H1 (cell line): ENCODE results near the gene MINPP1. TPM values are rescaled to one million over a fixed set of nuclear protein-coding genes. Genes with fewer than 3 reads are reported as not detected.

ENCODE experiments used
- CTCF ChIA-PET: fragments of 300-600 bp; sonication (Branson Sonifier 250); formaldehyde crosslinking; loops from one replicate; lab custom pipeline; 2021; ENCODE audit not compliant: partially characterized antibody; lab: Charles Lee
- POLR2A ChIA-PET: fragments of 300-600 bp; sonication (Branson Sonifier 250); formaldehyde crosslinking; loops from one replicate; lab custom pipeline; 2021; ENCODE audit warnings: inconsistent platforms; ENCODE audit not compliant: partially characterized antibody; lab: Charles Lee
- DNase-seq, 2 experiments: peaks; one replicate each; pipeline versions ENCODE4 v3.0.0 to v3.0.0-alpha.2; 2010 to 2022; ENCODE audit warnings: low spot score in 2 of 2, low read depth in 1 of 2, mixed read lengths in 1 of 2
- FAIRE-seq: peaks from 2 replicates; lab custom pipeline; 2011; peaks lifted over from hg19 to GRCh38; lab: Jason Lieb, UNC
- H2AFZ ChIP-seq: 2 replicates; pipeline ENCODE4 v1.8.1; 2012; ENCODE audit warnings: low read length, inconsistent platforms
- H2AK5ac ChIP-seq: 2 replicates; pipeline ENCODE4 v1.6.1; 2013; ENCODE audit warnings: low read depth, low read length
- H2BK120ac ChIP-seq: replicated peaks from 2 replicates; pipeline ENCODE3; 2013; ENCODE audit warnings: low read depth, low read length, inconsistent platforms
- H2BK12ac ChIP-seq: 2 replicates; pipeline ENCODE4 v1.6.1; 2013; ENCODE audit warnings: low read depth, low read length
- H2BK15ac ChIP-seq: 2 replicates; pipeline ENCODE4 v1.6.1; 2013; ENCODE audit warnings: low read length
- H2BK20ac ChIP-seq: 2 replicates; pipeline ENCODE4 v1.6.1; 2013; ENCODE audit warnings: low read length
- H2BK5ac ChIP-seq: 2 replicates; pipeline ENCODE4 v1.6.1; 2013; ENCODE audit warnings: low read depth, low read length
- H3K14ac ChIP-seq: 2 replicates; pipeline ENCODE4 v1.6.1; 2013; ENCODE audit warnings: inconsistent platforms; ENCODE audit not compliant: insufficient read length
- H3K18ac ChIP-seq: 2 replicates; pipeline ENCODE4 v1.6.1; 2013; ENCODE audit warnings: low read length; ENCODE audit errors: extremely low read depth
- H3K23ac ChIP-seq: 2 replicates; pipeline ENCODE4 v1.6.1; 2013; ENCODE audit warnings: inconsistent platforms; ENCODE audit not compliant: insufficient read length
- H3K23me2 ChIP-seq: 2 replicates; pipeline ENCODE4 v1.6.1; 2013; ENCODE audit warnings: low read depth, low read length
- H3K27ac ChIP-seq: 2 replicates; pipeline ENCODE4 v1.6.1; 2011; ENCODE audit warnings: low read depth, low read length, inconsistent platforms
- H3K27me3 ChIP-seq, 4 experiments: replicated peaks in 1 of 4; 1 replicate in 1 of 4; 2 replicates in 3 of 4; pipeline versions ENCODE4 v1.6.1 to v1.8.1; 2011 to 2013; ENCODE audit warnings: low read length in 3 of 4, mild to moderate bottlenecking in 3 of 4, inconsistent platforms in 2 of 4, mixed read lengths in 2 of 4, moderate library complexity in 1 of 4; ENCODE audit not compliant: control insufficient read depth in 3 of 4, insufficient read depth in 3 of 4; ENCODE audit errors: extremely low read depth in 1 of 4
- H3K36me3 ChIP-seq, 4 experiments: 2 replicates each; pipeline versions ENCODE4 v1.6.1 to v1.8.1; 2011 to 2013; ENCODE audit warnings: mild to moderate bottlenecking in 4 of 4, low read length in 3 of 4, moderate library complexity in 2 of 4, control low read depth in 1 of 4, inconsistent platforms in 1 of 4; ENCODE audit not compliant: insufficient read depth in 4 of 4, control insufficient read depth in 2 of 4
- H3K4ac ChIP-seq: replicated peaks from 2 replicates; pipeline ENCODE3; 2013; ENCODE audit warnings: low read length, low read depth, mixed read lengths, inconsistent platforms; ENCODE audit not compliant: insufficient read length
- H3K4me1 ChIP-seq, 4 experiments: replicated peaks in 1 of 4; 1 replicate in 1 of 4; 2 replicates in 3 of 4; pipeline versions ENCODE4 v1.6.1 to v1.8.1; 2011 to 2013; ENCODE audit warnings: low read length in 3 of 4, inconsistent platforms in 2 of 4, mixed read lengths in 1 of 4; ENCODE audit not compliant: insufficient read depth in 4 of 4, control insufficient read depth in 3 of 4
- H3K4me2 ChIP-seq, 2 experiments: 2 replicates each; pipeline versions ENCODE4 v1.6.1 to v1.8.1; 2011 to 2013; ENCODE audit warnings: low read depth in 2 of 2, low read length in 2 of 2, control low read depth in 1 of 2, inconsistent platforms in 1 of 2, mild to moderate bottlenecking in 1 of 2; ENCODE audit not compliant: insufficient read depth in 1 of 2
- H3K4me3 ChIP-seq, 4 experiments: fragments of 200-600, 300-600 bp in 1 of 4; sonication (generic), shearing (Covaris generic), sonication (Bioruptor Twin) in 1 of 4; 2 replicates each; pipeline versions ENCODE4 v1.5.1 to v1.8.1; 2011 to 2016; ENCODE audit warnings: low read length in 4 of 4, low read depth in 3 of 4, control low read depth in 2 of 4, inconsistent platforms in 2 of 4, mild to moderate bottlenecking in 2 of 4, mixed read lengths in 1 of 4, moderate library complexity in 1 of 4; ENCODE audit not compliant: insufficient read depth in 2 of 4; ENCODE audit errors: extremely low read depth in 1 of 4
- H3K56ac ChIP-seq: replicated peaks from 2 replicates; pipeline ENCODE3; 2013; ENCODE audit warnings: low read depth, mild to moderate bottlenecking, mixed read lengths, low read length, inconsistent platforms; ENCODE audit not compliant: insufficient read length
- H3K79me1 ChIP-seq: 2 replicates; pipeline ENCODE4 v1.6.1; 2013; ENCODE audit warnings: low read depth, low read length, control low read depth
- H3K79me2 ChIP-seq, 2 experiments: 2 replicates each; pipeline versions ENCODE4 v1.6.1 to v1.8.1; 2012 to 2013; ENCODE audit warnings: low read length in 2 of 2, mild to moderate bottlenecking in 2 of 2, inconsistent platforms in 1 of 2; ENCODE audit not compliant: insufficient read depth in 2 of 2, control insufficient read depth in 1 of 2
- H3K9ac ChIP-seq, 4 experiments: replicated peaks in 1 of 4; 1 replicate in 1 of 4; 2 replicates in 3 of 4; pipeline versions ENCODE4 v1.6.1 to v1.8.1; 2011 to 2013; ENCODE audit warnings: low read depth in 3 of 4, low read length in 3 of 4, control low read depth in 2 of 4, mild to moderate bottlenecking in 2 of 4, moderate library complexity in 2 of 4, inconsistent platforms in 1 of 4; ENCODE audit errors: extremely low read depth in 1 of 4
- H3K9me3 ChIP-seq, 2 experiments: 2 replicates each; pipeline versions ENCODE4 v1.6.1 to v1.8.1; 2012 to 2013; ENCODE audit warnings: mild to moderate bottlenecking in 2 of 2, moderate library complexity in 2 of 2, control low read depth in 1 of 2, inconsistent platforms in 1 of 2, low read depth in 1 of 2, low read length in 1 of 2, mixed read lengths in 1 of 2; ENCODE audit not compliant: insufficient read depth in 2 of 2
- H4K20me1 ChIP-seq, 2 experiments: replicated peaks in 1 of 2; 2 replicates each; pipeline versions ENCODE3 to v1.8.1; 2011 to 2013; ENCODE audit warnings: inconsistent platforms in 2 of 2, low read length in 2 of 2, mild to moderate bottlenecking in 1 of 2; ENCODE audit not compliant: insufficient read depth in 2 of 2, control insufficient read depth in 1 of 2
- H4K5ac ChIP-seq: 2 replicates; pipeline ENCODE4 v1.6.1; 2013; ENCODE audit warnings: low read length, low read depth, mixed read lengths, inconsistent platforms; ENCODE audit not compliant: insufficient read length
- H4K8ac ChIP-seq: 2 replicates; pipeline ENCODE4 v1.8.0; 2013; ENCODE audit warnings: mild to moderate bottlenecking, moderate library complexity, low read length, inconsistent platforms; ENCODE audit not compliant: insufficient read depth; ENCODE audit errors: extremely low read depth
- H4K91ac ChIP-seq: replicated peaks from 2 replicates; pipeline ENCODE3; 2013; ENCODE audit warnings: low read length, mixed read lengths, inconsistent platforms; ENCODE audit not compliant: insufficient read length
- CHD1 ChIP-seq: IDR thresholded peaks from 2 replicates; pipeline ENCODE4 v1.6.1; 2012; ENCODE audit warnings: low read depth, low read length, improper control_type of control experiment
- EP300 ChIP-seq, 2 experiments: IDR thresholded peaks; 1 replicate in 1 of 2; 2 replicates in 1 of 2; pipeline ENCODE4 v1.6.1; 2011 to 2012; ENCODE audit warnings: low read depth in 2 of 2, low read length in 2 of 2, mild to moderate bottlenecking in 2 of 2, borderline replicate concordance in 1 of 2, inconsistent platforms in 1 of 2, moderate library complexity in 1 of 2
- EZH2 ChIP-seq: fragments of 200-600 bp; sonication (generic); IDR thresholded peaks from 2 replicates; pipeline ENCODE4 v1.7.1; 2012; ENCODE audit warnings: low read depth, mild to moderate bottlenecking, moderate library complexity, low read length, inconsistent platforms; ENCODE audit not compliant: severe bottlenecking
- PHF8 ChIP-seq: fragments of 200-600 bp; sonication (generic); conservative IDR thresholded peaks from 2 replicates; pipeline ENCODE4 v1.7.1; 2012; ENCODE audit warnings: low read depth, mild to moderate bottlenecking, inconsistent platforms, low read length, moderate library complexity
- RXRA ChIP-seq: IDR thresholded peaks from 2 replicates; pipeline ENCODE4 v1.6.1; 2011; ENCODE audit warnings: low read depth, mild to moderate bottlenecking, low read length, moderate library complexity; ENCODE audit not compliant: insufficient read depth
- WGBS, 2 experiments: shearing (Covaris generic) in 1 of 2; methylation state at CpG; one replicate each; pipeline versions ENCODE4 v1.1.6 to v1.1.7; 2013 to 2015; ENCODE audit warnings: low lambda C conversion rate in 2 of 2, mixed read lengths in 2 of 2, inconsistent platforms in 1 of 2, low coverage in 1 of 2, missing lambda C conversion rate in 1 of 2; ENCODE audit not compliant: insufficient replicate concordance in 2 of 2, insufficient coverage in 1 of 2, insufficient read length in 1 of 2; ENCODE audit errors: extremely low coverage in 1 of 2, missing lambda C conversion rate in 1 of 2; 5-methylcytosine and 5-hydroxymethylcytosine counted together
- polyA plus RNA-seq, 7 experiments: library from polyadenylated mRNA; depleted of rRNA in 3 of 7; stranded (reverse) in 5 of 7; unstranded in 2 of 7; fragments of >200 nt in 5 of 7; fragments of 200-250 nt in 2 of 7; gene quantifications; 1 replicate in 5 of 7; 2 replicates in 1 of 7; 4 replicates in 1 of 7; pipeline versions ENCODE4 v1.2.1 to v1.2.3, GENCODE V29; 2011 to 2013; ENCODE audit warnings: missing spikeins in 2 of 7, mixed read lengths in 2 of 7
- total RNA-seq: library from RNA; stranded (reverse); fragmentation: NEBNext Ultra II Directional; extraction: Animal tissue kit (Norgen Biotek cat#: 25700); gene quantifications from 2 replicates; pipeline ENCODE4 v1.2.1, GENCODE V29; 2021
- TF ChIP-seq, protein P1 (sequence below): IDR thresholded peaks from 2 replicates; pipeline ENCODE4 v1.6.1; 2011; ENCODE audit warnings: low read depth, mild to moderate bottlenecking, low read length; ENCODE audit not compliant: insufficient read depth

Gene MINPP1
- total and polyA plus RNA-seq, 2 of the 8 experiments (the other 6 are each of a cell fraction or from before 2014, with no cell fraction given) = 13.6 to 27.2 TPM

DNA sequence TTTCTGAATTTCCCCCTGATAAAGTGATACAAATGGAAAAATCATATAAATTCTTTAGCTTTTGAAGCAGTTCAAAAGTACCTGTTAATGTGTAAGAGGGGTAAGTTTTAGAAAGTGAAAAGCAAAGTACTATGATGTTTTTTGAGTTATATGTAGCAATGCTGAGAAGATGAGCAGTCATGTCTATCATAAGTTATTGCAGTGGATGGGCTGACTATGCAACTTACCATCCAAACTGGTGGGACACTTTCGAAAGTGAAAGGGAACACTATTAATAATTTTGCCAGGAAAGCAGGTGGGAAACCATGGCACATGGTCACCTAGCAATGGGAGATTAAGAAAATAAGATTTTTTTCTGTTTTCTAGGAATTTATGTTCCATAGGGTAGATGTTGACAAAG, 4.1 kb downstream of the MINPP1 start:
- no peak overlapping the region for H3K56ac ChIP-seq
- WGBS, 2 experiments = 91% methylated on average over 1 of the region's 1 CpG; no CpG with 5 or more reads in 1 of the 2 experiments
- no peak overlapping the region for H4K91ac ChIP-seq
- no peak overlapping the region for H2BK20ac ChIP-seq
- H3K79me1 ChIP-seq = no peaks in the 10 kb centered on the region
- no peak overlapping the region for H3K14ac ChIP-seq
- no peak overlapping the region for H3K4me3 ChIP-seq
- no peak overlapping the region for H2BK15ac ChIP-seq
- FAIRE-seq = no peak
- H2AK5ac ChIP-seq = no peak overlapping the region
- no peak overlapping the region for H3K4ac ChIP-seq
- H2AFZ ChIP-seq = no peak overlapping the region
- no peak for DNase-seq
- H3K27me3 ChIP-seq = no peaks in the 10 kb centered on the region
- no peak overlapping the region for H3K9ac ChIP-seq
- no peaks in the 10 kb centered on the region; a peak in 1 of 7 replicates for H3K4me1 ChIP-seq
- peaks cover 11% of the 10 kb centered on the region for H3K23me2 ChIP-seq
- no peak overlapping the region for H4K5ac ChIP-seq
- peaks cover 0 to 45% (median 16%) of the 10 kb centered on the region in 4 experiments; a peak in 6 of 8 replicates for H3K36me3 ChIP-seq
- H3K18ac ChIP-seq = no peak overlapping the region
- peaks cover 2% of the 10 kb centered on the region in 2 experiments for H4K20me1 ChIP-seq
- H2BK5ac ChIP-seq = no peak overlapping the region
- no peak overlapping the region for H3K23ac ChIP-seq
- H2BK120ac ChIP-seq = no peak overlapping the region
- H4K8ac ChIP-seq = no peak overlapping the region
- POLR2A ChIA-PET = no interaction called here
- no peak overlapping the region for H3K4me2 ChIP-seq
- no peak overlapping the region for H3K27ac ChIP-seq
- no peaks in the 10 kb centered on the region for H3K9me3 ChIP-seq
- H3K79me2 ChIP-seq = peaks cover 0 to 30% of the 10 kb centered on the region in 2 experiments; a peak in 2 of 4 replicates
- CTCF ChIA-PET = no interaction called here
- no peak overlapping the region for H2BK12ac ChIP-seq
- TF ChIP-seq RXRA (no peak), EP300 (IDR thresholded peaks at IDR 0.05; ENCODE audit: borderline replicate concordance in 1 of 2, low read depth in 2 of 2, low read length in 2 of 2) (no peak), EZH2 (no peak), PHF8 (no peak), CHD1 (no peak)
- TF ChIP-seq, protein P1, sequence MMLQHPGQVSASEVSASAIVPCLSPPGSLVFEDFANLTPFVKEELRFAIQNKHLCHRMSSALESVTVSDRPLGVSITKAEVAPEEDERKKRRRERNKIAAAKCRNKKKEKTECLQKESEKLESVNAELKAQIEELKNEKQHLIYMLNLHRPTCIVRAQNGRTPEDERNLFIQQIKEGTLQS = no peak
